H1 (cell line): ENCODE results near the gene ZNF496. TPM values are rescaled to one million over a fixed set of nuclear protein-coding genes. Genes with fewer than 3 reads are reported as not detected.

Source experiments
- CTCF ChIA-PET: fragments of 300-600 bp; sonication (Branson Sonifier 250); formaldehyde crosslinking; loops from one replicate; lab custom pipeline; 2021; ENCODE audit not compliant: partially characterized antibody; lab: Charles Lee
- POLR2A ChIA-PET: fragments of 300-600 bp; sonication (Branson Sonifier 250); formaldehyde crosslinking; loops from one replicate; lab custom pipeline; 2021; ENCODE audit warnings: inconsistent platforms; ENCODE audit not compliant: partially characterized antibody; lab: Charles Lee
- DNase-seq, 2 experiments: peaks; one replicate each; pipeline versions ENCODE4 v3.0.0 to v3.0.0-alpha.2; 2010 to 2022; ENCODE audit warnings: low spot score in 2 of 2, low read depth in 1 of 2, mixed read lengths in 1 of 2
- FAIRE-seq: peaks from 2 replicates; lab custom pipeline; 2011; peaks lifted over from hg19 to GRCh38; lab: Jason Lieb, UNC
- H2AFZ ChIP-seq: 2 replicates; pipeline ENCODE4 v1.8.1; 2012; ENCODE audit warnings: low read length, inconsistent platforms
- H2AK5ac ChIP-seq: 2 replicates; pipeline ENCODE4 v1.6.1; 2013; ENCODE audit warnings: low read depth, low read length
- H2BK120ac ChIP-seq: replicated peaks from 2 replicates; pipeline ENCODE3; 2013; ENCODE audit warnings: low read depth, low read length, inconsistent platforms
- H2BK12ac ChIP-seq: 2 replicates; pipeline ENCODE4 v1.6.1; 2013; ENCODE audit warnings: low read depth, low read length
- H2BK15ac ChIP-seq: 2 replicates; pipeline ENCODE4 v1.6.1; 2013; ENCODE audit warnings: low read length
- H2BK20ac ChIP-seq: 2 replicates; pipeline ENCODE4 v1.6.1; 2013; ENCODE audit warnings: low read length
- H2BK5ac ChIP-seq: 2 replicates; pipeline ENCODE4 v1.6.1; 2013; ENCODE audit warnings: low read depth, low read length
- H3K14ac ChIP-seq: 2 replicates; pipeline ENCODE4 v1.6.1; 2013; ENCODE audit warnings: inconsistent platforms; ENCODE audit not compliant: insufficient read length
- H3K18ac ChIP-seq: 2 replicates; pipeline ENCODE4 v1.6.1; 2013; ENCODE audit warnings: low read length; ENCODE audit errors: extremely low read depth
- H3K23ac ChIP-seq: 2 replicates; pipeline ENCODE4 v1.6.1; 2013; ENCODE audit warnings: inconsistent platforms; ENCODE audit not compliant: insufficient read length
- H3K23me2 ChIP-seq: 2 replicates; pipeline ENCODE4 v1.6.1; 2013; ENCODE audit warnings: low read depth, low read length
- H3K27ac ChIP-seq: 2 replicates; pipeline ENCODE4 v1.6.1; 2011; ENCODE audit warnings: low read depth, low read length, inconsistent platforms
- H3K27me3 ChIP-seq, 4 experiments: replicated peaks in 1 of 4; 1 replicate in 1 of 4; 2 replicates in 3 of 4; pipeline versions ENCODE4 v1.6.1 to v1.8.1; 2011 to 2013; ENCODE audit warnings: low read length in 3 of 4, mild to moderate bottlenecking in 3 of 4, inconsistent platforms in 2 of 4, mixed read lengths in 2 of 4, moderate library complexity in 1 of 4; ENCODE audit not compliant: control insufficient read depth in 3 of 4, insufficient read depth in 3 of 4; ENCODE audit errors: extremely low read depth in 1 of 4
- H3K36me3 ChIP-seq, 4 experiments: 2 replicates each; pipeline versions ENCODE4 v1.6.1 to v1.8.1; 2011 to 2013; ENCODE audit warnings: mild to moderate bottlenecking in 4 of 4, low read length in 3 of 4, moderate library complexity in 2 of 4, control low read depth in 1 of 4, inconsistent platforms in 1 of 4; ENCODE audit not compliant: insufficient read depth in 4 of 4, control insufficient read depth in 2 of 4
- H3K4ac ChIP-seq: replicated peaks from 2 replicates; pipeline ENCODE3; 2013; ENCODE audit warnings: low read length, low read depth, mixed read lengths, inconsistent platforms; ENCODE audit not compliant: insufficient read length
- H3K4me1 ChIP-seq, 4 experiments: replicated peaks in 1 of 4; 1 replicate in 1 of 4; 2 replicates in 3 of 4; pipeline versions ENCODE4 v1.6.1 to v1.8.1; 2011 to 2013; ENCODE audit warnings: low read length in 3 of 4, inconsistent platforms in 2 of 4, mixed read lengths in 1 of 4; ENCODE audit not compliant: insufficient read depth in 4 of 4, control insufficient read depth in 3 of 4
- H3K4me2 ChIP-seq, 2 experiments: 2 replicates each; pipeline versions ENCODE4 v1.6.1 to v1.8.1; 2011 to 2013; ENCODE audit warnings: low read depth in 2 of 2, low read length in 2 of 2, control low read depth in 1 of 2, inconsistent platforms in 1 of 2, mild to moderate bottlenecking in 1 of 2; ENCODE audit not compliant: insufficient read depth in 1 of 2
- H3K4me3 ChIP-seq, 4 experiments: fragments of 200-600, 300-600 bp in 1 of 4; sonication (generic), shearing (Covaris generic), sonication (Bioruptor Twin) in 1 of 4; 2 replicates each; pipeline versions ENCODE4 v1.5.1 to v1.8.1; 2011 to 2016; ENCODE audit warnings: low read length in 4 of 4, low read depth in 3 of 4, control low read depth in 2 of 4, inconsistent platforms in 2 of 4, mild to moderate bottlenecking in 2 of 4, mixed read lengths in 1 of 4, moderate library complexity in 1 of 4; ENCODE audit not compliant: insufficient read depth in 2 of 4; ENCODE audit errors: extremely low read depth in 1 of 4
- H3K56ac ChIP-seq: replicated peaks from 2 replicates; pipeline ENCODE3; 2013; ENCODE audit warnings: low read depth, mild to moderate bottlenecking, mixed read lengths, low read length, inconsistent platforms; ENCODE audit not compliant: insufficient read length
- H3K79me1 ChIP-seq: 2 replicates; pipeline ENCODE4 v1.6.1; 2013; ENCODE audit warnings: low read depth, low read length, control low read depth
- H3K79me2 ChIP-seq, 2 experiments: 2 replicates each; pipeline versions ENCODE4 v1.6.1 to v1.8.1; 2012 to 2013; ENCODE audit warnings: low read length in 2 of 2, mild to moderate bottlenecking in 2 of 2, inconsistent platforms in 1 of 2; ENCODE audit not compliant: insufficient read depth in 2 of 2, control insufficient read depth in 1 of 2
- H3K9ac ChIP-seq, 4 experiments: replicated peaks in 1 of 4; 1 replicate in 1 of 4; 2 replicates in 3 of 4; pipeline versions ENCODE4 v1.6.1 to v1.8.1; 2011 to 2013; ENCODE audit warnings: low read depth in 3 of 4, low read length in 3 of 4, control low read depth in 2 of 4, mild to moderate bottlenecking in 2 of 4, moderate library complexity in 2 of 4, inconsistent platforms in 1 of 4; ENCODE audit errors: extremely low read depth in 1 of 4
- H3K9me3 ChIP-seq, 2 experiments: 2 replicates each; pipeline versions ENCODE4 v1.6.1 to v1.8.1; 2012 to 2013; ENCODE audit warnings: mild to moderate bottlenecking in 2 of 2, moderate library complexity in 2 of 2, control low read depth in 1 of 2, inconsistent platforms in 1 of 2, low read depth in 1 of 2, low read length in 1 of 2, mixed read lengths in 1 of 2; ENCODE audit not compliant: insufficient read depth in 2 of 2
- H4K20me1 ChIP-seq, 2 experiments: replicated peaks in 1 of 2; 2 replicates each; pipeline versions ENCODE3 to v1.8.1; 2011 to 2013; ENCODE audit warnings: inconsistent platforms in 2 of 2, low read length in 2 of 2, mild to moderate bottlenecking in 1 of 2; ENCODE audit not compliant: insufficient read depth in 2 of 2, control insufficient read depth in 1 of 2
- H4K5ac ChIP-seq: 2 replicates; pipeline ENCODE4 v1.6.1; 2013; ENCODE audit warnings: low read length, low read depth, mixed read lengths, inconsistent platforms; ENCODE audit not compliant: insufficient read length
- H4K8ac ChIP-seq: 2 replicates; pipeline ENCODE4 v1.8.0; 2013; ENCODE audit warnings: mild to moderate bottlenecking, moderate library complexity, low read length, inconsistent platforms; ENCODE audit not compliant: insufficient read depth; ENCODE audit errors: extremely low read depth
- H4K91ac ChIP-seq: replicated peaks from 2 replicates; pipeline ENCODE3; 2013; ENCODE audit warnings: low read length, mixed read lengths, inconsistent platforms; ENCODE audit not compliant: insufficient read length
- BACH1 ChIP-seq: IDR thresholded peaks from 2 replicates; pipeline ENCODE4 v1.6.1; 2012; ENCODE audit warnings: low read length, improper control_type of control experiment
- BCL11A ChIP-seq, 2 experiments: IDR thresholded peaks; one replicate each; pipeline ENCODE4 v1.6.1; 2011; ENCODE audit warnings: low read depth in 2 of 2, low read length in 2 of 2, mild to moderate bottlenecking in 2 of 2
- EGR1 ChIP-seq: IDR thresholded peaks from 2 replicates; pipeline ENCODE4 v1.6.1; 2011; ENCODE audit warnings: low read depth, low read length, borderline replicate concordance
- EZH2 ChIP-seq: fragments of 200-600 bp; sonication (generic); IDR thresholded peaks from 2 replicates; pipeline ENCODE4 v1.7.1; 2012; ENCODE audit warnings: low read depth, mild to moderate bottlenecking, moderate library complexity, low read length, inconsistent platforms; ENCODE audit not compliant: severe bottlenecking
- HDAC2 ChIP-seq, 2 experiments: fragments of 300-600 bp in 1 of 2; sonication (generic) in 1 of 2; IDR thresholded peaks; 2 replicates each; pipeline ENCODE4 v1.6.1; 2011 to 2012; ENCODE audit warnings: low read depth in 2 of 2, low read length in 2 of 2, mild to moderate bottlenecking in 2 of 2, moderate library complexity in 2 of 2, borderline replicate concordance in 1 of 2, inconsistent platforms in 1 of 2
- NRF1 ChIP-seq: IDR thresholded peaks from 2 replicates; pipeline ENCODE4 v1.6.1; 2011; ENCODE audit warnings: mild to moderate bottlenecking, low read depth, low read length, improper control_type of control experiment
- PHF8 ChIP-seq: fragments of 200-600 bp; sonication (generic); conservative IDR thresholded peaks from 2 replicates; pipeline ENCODE4 v1.7.1; 2012; ENCODE audit warnings: low read depth, mild to moderate bottlenecking, inconsistent platforms, low read length, moderate library complexity
- SP4 ChIP-seq: IDR thresholded peaks from 2 replicates; pipeline ENCODE4 v1.6.1; 2012; ENCODE audit warnings: low read length, inconsistent platforms
- SRF ChIP-seq: IDR thresholded peaks from 2 replicates; pipeline ENCODE4 v1.6.1; 2011; ENCODE audit warnings: mild to moderate bottlenecking, low read depth, low read length, moderate library complexity
- TEAD4 ChIP-seq: IDR thresholded peaks from 2 replicates; pipeline ENCODE4 v1.6.1; 2012; ENCODE audit warnings: low read depth, low read length, inconsistent platforms, mixed read lengths
- YY1 ChIP-seq: IDR thresholded peaks from 2 replicates; pipeline ENCODE4 v1.6.1; 2011; ENCODE audit warnings: low read depth, mild to moderate bottlenecking, low read length
- WGBS, 2 experiments: shearing (Covaris generic) in 1 of 2; methylation state at CpG; one replicate each; pipeline versions ENCODE4 v1.1.6 to v1.1.7; 2013 to 2015; ENCODE audit warnings: low lambda C conversion rate in 2 of 2, mixed read lengths in 2 of 2, inconsistent platforms in 1 of 2, low coverage in 1 of 2, missing lambda C conversion rate in 1 of 2; ENCODE audit not compliant: insufficient replicate concordance in 2 of 2, insufficient coverage in 1 of 2, insufficient read length in 1 of 2; ENCODE audit errors: extremely low coverage in 1 of 2, missing lambda C conversion rate in 1 of 2; 5-methylcytosine and 5-hydroxymethylcytosine counted together
- polyA plus RNA-seq, 7 experiments: library from polyadenylated mRNA; depleted of rRNA in 3 of 7; stranded (reverse) in 5 of 7; unstranded in 2 of 7; fragments of >200 nt in 5 of 7; fragments of 200-250 nt in 2 of 7; gene quantifications; 1 replicate in 5 of 7; 2 replicates in 1 of 7; 4 replicates in 1 of 7; pipeline versions ENCODE4 v1.2.1 to v1.2.3, GENCODE V29; 2011 to 2013; ENCODE audit warnings: missing spikeins in 2 of 7, mixed read lengths in 2 of 7
- total RNA-seq: library from RNA; stranded (reverse); fragmentation: NEBNext Ultra II Directional; extraction: Animal tissue kit (Norgen Biotek cat#: 25700); gene quantifications from 2 replicates; pipeline ENCODE4 v1.2.1, GENCODE V29; 2021
- TF ChIP-seq, protein P1 (sequence below): IDR thresholded peaks from 2 replicates; pipeline ENCODE4 v1.6.1; 2012; ENCODE audit warnings: inconsistent platforms

Gene ZNF496
- total and polyA plus RNA-seq, 2 of the 8 experiments (the other 6 are each of a cell fraction or from before 2014, with no cell fraction given): 27.9 to 71.4 TPM

DNA sequence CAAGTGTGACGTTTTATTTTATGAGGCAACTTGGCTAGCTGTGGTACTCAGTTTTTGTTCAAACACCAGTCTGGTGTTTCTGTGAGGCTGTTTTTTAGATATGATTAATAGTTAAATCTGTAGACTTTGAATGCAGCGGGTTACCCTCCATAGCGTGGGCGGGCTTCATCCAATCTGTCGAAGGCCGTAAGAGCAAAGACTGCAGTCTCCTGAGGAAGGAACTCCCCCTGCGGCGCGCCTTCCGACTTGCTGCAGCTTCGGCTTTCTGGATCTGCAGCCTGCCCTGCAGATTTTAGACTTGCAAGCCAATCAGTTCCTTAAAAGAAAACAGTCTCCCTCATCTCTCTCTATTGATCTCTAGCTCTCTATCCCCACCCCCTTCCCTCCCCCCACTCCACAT is 4.2 kb upstream of the ZNF496 start:
- Histone ChIP-seq H3K79me2 (peaks cover 7 to 76% of the 10 kb centered on the region in 2 experiments), H3K4me2 (peak overlapping the region; percentile 44 to 86; a peak in 3 of 4 replicates), H3K27ac (no peak overlapping the region)
- TF ChIP-seq TEAD4: no peak
- TF ChIP-seq YY1: no peak
- no peak for TF ChIP-seq SRF
- no peak for TF ChIP-seq BCL11A (IDR thresholded peaks at IDR 0.05; ENCODE audit: low read depth in 2 of 2, low read length in 2 of 2)
- TF ChIP-seq EZH2: no peak
- no peak for TF ChIP-seq NRF1
- TF ChIP-seq, protein P1, sequence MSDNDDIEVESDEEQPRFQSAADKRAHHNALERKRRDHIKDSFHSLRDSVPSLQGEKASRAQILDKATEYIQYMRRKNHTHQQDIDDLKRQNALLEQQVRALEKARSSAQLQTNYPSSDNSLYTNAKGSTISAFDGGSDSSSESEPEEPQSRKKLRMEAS: no peak
- no peak for TF ChIP-seq PHF8
- TF ChIP-seq HDAC2 (IDR thresholded peaks at IDR 0.05; ENCODE audit: borderline replicate concordance in 1 of 2, low read depth in 2 of 2, low read length in 2 of 2): no peak
- TF ChIP-seq BACH1: no peak
- TF ChIP-seq SP4: no peak
- TF ChIP-seq EGR1: no peak

More for the DNA sequence above, 4.2 kb upstream of the ZNF496 start:
- no peak overlapping the region for H2AFZ ChIP-seq
- 71% methylated on average over 11 of the region's 11 CpGs; no CpG with 5 or more reads in 1 of the 2 experiments for WGBS, 2 experiments
- no peak overlapping the region for H2BK120ac ChIP-seq
- no peak overlapping the region; a peak in 1 of 7 replicates for H3K9ac ChIP-seq
- H3K4me3 ChIP-seq: peak overlapping the region in 1 of 4 experiments; percentile 6; a peak in 1 of 8 replicates
- H4K5ac ChIP-seq: no peak overlapping the region
- peaks cover 16 to 44% of the 10 kb centered on the region in 2 experiments for H4K20me1 ChIP-seq
- peaks cover 15 to 39% (median 23%) of the 10 kb centered on the region in 4 experiments for H3K4me1 ChIP-seq
- H3K23ac ChIP-seq: no peak overlapping the region
- H2BK12ac ChIP-seq: no peak overlapping the region
- H2BK5ac ChIP-seq: no peak overlapping the region
- no peak overlapping the region for H2AK5ac ChIP-seq
- DNase-seq: no peak
- no peak overlapping the region for H2BK15ac ChIP-seq
- peaks cover 6% of the 10 kb centered on the region for H3K23me2 ChIP-seq
- H3K14ac ChIP-seq: no peak overlapping the region
- no peaks in the 10 kb centered on the region for H3K27me3 ChIP-seq
- H3K36me3 ChIP-seq: peaks cover 4 to 13% (median 7%) of the 10 kb centered on the region in 4 experiments; a peak in 7 of 8 replicates
- H3K79me1 ChIP-seq: peaks cover 19% of the 10 kb centered on the region; the same call in 1 of the 2 replicates
- no peak overlapping the region for H3K56ac ChIP-seq
- no peak overlapping the region for H4K91ac ChIP-seq
- no peak overlapping the region for H2BK20ac ChIP-seq
- no peak overlapping the region for H4K8ac ChIP-seq
- ChIA-PET POLR2A (interaction anchor here (0.5 to 6.0 kb wide), 13 partner anchors 8 to 257 kb away, joined by 3 to 53 read pairs (median 4); partner anchors contain the start of gene ZNF670), CTCF (interaction anchor here (0.9 to 1.5 kb wide), 4 partner anchors 17 to 192 kb away, joined by 3 to 7 read pairs (median 3); no protein-coding TSS in a partner anchor)
- H3K9me3 ChIP-seq: no peaks in the 10 kb centered on the region
- H3K4ac ChIP-seq: no peak overlapping the region
- peak overlapping the region; percentile 3; the same call in 1 of the 2 replicates for H3K18ac ChIP-seq
- FAIRE-seq: no peak
